Right ventricle myocardium inferior (tissue), 1 donor: ENCODE measurements around the gene TEDC2. TPM values are rescaled to one million over a fixed set of nuclear protein-coding genes. Genes with fewer than 3 reads are reported as not detected.

Source experiments
- microRNA-seq: library from miRNA; unstranded; fragments of <30 nt; microRNA quantifications from one replicate; pipeline ENCODE4 v1.2.0, GENCODE V29; 2020
- total RNA-seq: library from RNA; stranded (reverse); fragmentation: NEBNext Ultra II Directional; extraction: Animal tissue kit (Norgen Biotek cat#: 25700); gene quantifications from one replicate; pipeline ENCODE4 v1.2.1, GENCODE V29; 2021
- donor health status: DM: no; HTN: yes; CAD: no; lungs with severe emphysema.

The TEDC2 gene
- total RNA-seq, 1 donor from 2014 or later, result 0.95 TPM

Small RNA genes within 50 kb of the gene (microRNA-seq; reads per million reads assigned to microRNA genes)
- gene MIR6767 (not detected), gene MIR6768 (not detected)

Other genes starting within 250 kb of the TEDC2 start
- gene BRICD5, start 249.2 kb upstream of the TEDC2 start, total RNA-seq, result 13.2 TPM
- 35.1 TPM for gene PGP, start 245.3 kb upstream of the TEDC2 start, total RNA-seq
- gene E4F1, start 236.5 kb upstream of the TEDC2 start, total RNA-seq, result 14.1 TPM
- 0.49 TPM for gene DNASE1L2, start 223.7 kb upstream of the TEDC2 start, total RNA-seq
- 205 TPM for gene ECI1, start 208.5 kb upstream of the TEDC2 start, total RNA-seq
- gene RNPS1, start 192.0 kb upstream of the TEDC2 start, total RNA-seq, result 105 TPM
- gene ABCA3, start 119.4 kb upstream of the TEDC2 start, total RNA-seq, result 7.4 TPM
- gene CCNF, start 30.7 kb upstream of the TEDC2 start, total RNA-seq, result 1.2 TPM
- 0.19 TPM for gene NTN3, start 11.2 kb downstream of the TEDC2 start, total RNA-seq
- gene TBC1D24, start 15.0 kb downstream of the TEDC2 start, total RNA-seq, result 14.8 TPM
- 137 TPM for gene ATP6V0C, start 53.8 kb downstream of the TEDC2 start, total RNA-seq
- 16.2 TPM for gene AMDHD2, start 60.3 kb downstream of the TEDC2 start, total RNA-seq
- gene CEMP1, start 71.3 kb downstream of the TEDC2 start, total RNA-seq, result not detected
- gene PDPK1, start 77.9 kb downstream of the TEDC2 start, total RNA-seq, result 47.1 TPM
- gene KCTD5, start 222.4 kb downstream of the TEDC2 start, total RNA-seq, result 10.5 TPM